Liver (tissue), 9 donors: ENCODE results near the gene CD200R1. TPM values are rescaled to one million over a fixed set of nuclear protein-coding genes. Genes with fewer than 3 reads are reported as not detected.

ENCODE experiments used
- DNase-seq: peaks from one replicate; pipeline ENCODE4 v3.0.0-alpha.2; 2017; ENCODE audit warnings: low spot score
- H3K27ac ChIP-seq, 2 donors: one replicate each; pipeline ENCODE4 v1.7.0; 2013; ENCODE audit warnings: inconsistent platforms in 2 of 2, low read length in 2 of 2, control low read depth in 1 of 2, low read depth in 1 of 2, mild to moderate bottlenecking in 1 of 2
- H3K27me3 ChIP-seq, 4 donors: one replicate each; pipeline versions ENCODE4 v1.6.1 to v1.7.0; 2013; ENCODE audit warnings: low read length in 3 of 4, inconsistent platforms in 1 of 4, mild to moderate bottlenecking in 1 of 4, moderate library complexity in 1 of 4; ENCODE audit not compliant: control insufficient read depth in 4 of 4, insufficient read depth in 4 of 4
- H3K36me3 ChIP-seq, 4 donors: one replicate each; pipeline versions ENCODE4 v1.6.1 to v1.7.0; 2013; ENCODE audit warnings: low read length in 3 of 4, mild to moderate bottlenecking in 3 of 4, low read depth in 1 of 4, moderate library complexity in 1 of 4; ENCODE audit not compliant: control insufficient read depth in 4 of 4, insufficient read depth in 3 of 4
- H3K4me1 ChIP-seq, 4 donors: one replicate each; pipeline versions ENCODE4 v1.6.1 to v1.7.0; 2013; ENCODE audit warnings: low read length in 3 of 4, mild to moderate bottlenecking in 3 of 4, moderate library complexity in 1 of 4; ENCODE audit not compliant: control insufficient read depth in 4 of 4, insufficient read depth in 4 of 4
- H3K4me3 ChIP-seq, 3 donors: one replicate each; pipeline versions ENCODE4 v1.6.1 to v1.7.0; 2013; ENCODE audit warnings: low read length in 3 of 3, control low read depth in 1 of 3, low read depth in 1 of 3, mild to moderate bottlenecking in 1 of 3
- H3K9ac ChIP-seq, 2 donors: one replicate each; pipeline ENCODE4 v1.7.0; 2013; ENCODE audit warnings: low read length in 2 of 2, mild to moderate bottlenecking in 2 of 2, moderate library complexity in 2 of 2, control low read depth in 1 of 2, low read depth in 1 of 2
- H3K9me3 ChIP-seq, 4 donors: one replicate each; pipeline versions ENCODE4 v1.6.1 to v1.7.0; 2013; ENCODE audit warnings: low read length in 3 of 4; ENCODE audit not compliant: control insufficient read depth in 4 of 4
- ATF3 ChIP-seq: IDR thresholded peaks from 2 replicates; pipeline ENCODE4 v1.6.1; 2016; ENCODE audit warnings: antibody characterized with exemption
- EGR1 ChIP-seq, 2 donors: IDR thresholded peaks; 2 replicates each; pipeline ENCODE4 v1.6.1; 2016 to 2018; ENCODE audit warnings: antibody characterized with exemption in 2 of 2, low read depth in 2 of 2
- FOXA1 ChIP-seq: IDR thresholded peaks from 2 replicates; pipeline ENCODE4 v1.6.1; 2016; ENCODE audit warnings: antibody characterized with exemption
- FOXA2 ChIP-seq: IDR thresholded peaks from 2 replicates; pipeline ENCODE4 v1.6.1; 2016; ENCODE audit warnings: antibody characterized with exemption
- GABPA ChIP-seq, 2 donors: IDR thresholded peaks in 1 of 2; conservative IDR thresholded peaks in 1 of 2; 2 replicates each; pipeline ENCODE4 v1.6.1; 2016; ENCODE audit warnings: antibody characterized with exemption in 2 of 2, mild to moderate bottlenecking in 1 of 2, moderate library complexity in 1 of 2
- HNF4A ChIP-seq, 2 donors: conservative IDR thresholded peaks; 2 replicates each; pipeline ENCODE4 v1.6.1; 2016; ENCODE audit warnings: antibody characterized with exemption in 2 of 2, mild to moderate bottlenecking in 2 of 2
- HNF4G ChIP-seq: IDR thresholded peaks from 2 replicates; pipeline ENCODE4 v1.6.1; 2016; ENCODE audit warnings: antibody characterized with exemption
- JUND ChIP-seq, 2 donors: IDR thresholded peaks; 2 replicates each; pipeline ENCODE4 v1.6.1; 2016; ENCODE audit warnings: antibody characterized with exemption in 2 of 2
- NR2F2 ChIP-seq: IDR thresholded peaks from 2 replicates; pipeline ENCODE4 v1.6.1; 2016; ENCODE audit warnings: antibody characterized with exemption
- RXRA ChIP-seq, 2 donors: IDR thresholded peaks; 2 replicates each; pipeline ENCODE4 v1.6.1; 2017 to 2018; ENCODE audit warnings: antibody characterized with exemption in 2 of 2, mild to moderate bottlenecking in 1 of 2
- SP1 ChIP-seq: IDR thresholded peaks from 2 replicates; pipeline ENCODE4 v1.6.1; 2018; ENCODE audit warnings: antibody characterized with exemption, mild to moderate bottlenecking
- TAF1 ChIP-seq: conservative IDR thresholded peaks from 2 replicates; pipeline ENCODE4 v1.6.1; 2016; ENCODE audit warnings: antibody characterized with exemption, mild to moderate bottlenecking
- YY1 ChIP-seq: IDR thresholded peaks from 2 replicates; pipeline ENCODE4 v1.6.1; 2016; ENCODE audit warnings: antibody characterized with exemption, mild to moderate bottlenecking
- ZBTB33 ChIP-seq: IDR thresholded peaks from 2 replicates; pipeline ENCODE4 v1.6.1; 2016; ENCODE audit warnings: antibody characterized with exemption
- WGBS: extraction: QIAGEN DNeasy Blood & Tissue Kit; methylation state at CpG from one replicate; pipeline ENCODE4 v1.1.7; 2013; 5-methylcytosine and 5-hydroxymethylcytosine counted together
- polyA plus RNA-seq, 2 donors: library from polyadenylated mRNA; stranded (reverse) in 1 of 2; unstranded in 1 of 2; fragments of 200-250 nt in 1 of 2; fragments of >200 nt in 1 of 2; fragmentation: Nextera tagmentation in 1 of 2; extraction: Ambion mirVana in 1 of 2; gene quantifications; one replicate each; pipeline versions ENCODE4 v1.2.1 to v1.2.3, GENCODE V29; 2013 to 2015
- total RNA-seq, 2 donors: library from RNA; depleted of rRNA; stranded (reverse); fragments of >200 nt; gene quantifications; one replicate each; pipeline ENCODE4 v1.2.3, GENCODE V29; 2014
- TF ChIP-seq, protein P1 (sequence below): IDR thresholded peaks from 2 replicates; pipeline ENCODE4 v1.6.1; 2016; ENCODE audit warnings: antibody characterized with exemption
- TF ChIP-seq, protein P2 (sequence below): IDR thresholded peaks from 2 replicates; pipeline ENCODE4 v1.6.1; 2016; ENCODE audit warnings: antibody characterized with exemption, mild to moderate bottlenecking
- TF ChIP-seq, protein P3 (sequence below): fragments of 150-350 bp; IDR thresholded peaks from 2 replicates; pipeline ENCODE4 v1.5.1; 2017; ENCODE audit warnings: improper control_type of control experiment, low read depth, low read length; ENCODE audit not compliant: missing input control
- donor health status: healthy.
- donor health status: healthy.
- donor health status: healthy.
- donor health status: healthy.
- donor health status: healthy.

The CD200R1 gene
- total and polyA plus RNA-seq, 4 donors, result 0.40 to 5.4 (median 1.00) TPM

GRCh38 chr3:112982710-112983109, 7.8 kb upstream of the CD200R1 start (continued):
- TF ChIP-seq, protein P1, sequence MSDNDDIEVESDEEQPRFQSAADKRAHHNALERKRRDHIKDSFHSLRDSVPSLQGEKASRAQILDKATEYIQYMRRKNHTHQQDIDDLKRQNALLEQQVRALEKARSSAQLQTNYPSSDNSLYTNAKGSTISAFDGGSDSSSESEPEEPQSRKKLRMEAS, result no peak
- TF ChIP-seq HNF4G, result no peak
- no peak for TF ChIP-seq EGR1 (IDR thresholded peaks at IDR 0.05; ENCODE audit: low read depth in 2 of 2)
- no peak for TF ChIP-seq ZBTB33
- no peak for TF ChIP-seq HNF4A (conservative IDR thresholded peaks at IDR 0.05)
- TF ChIP-seq RXRA (IDR thresholded peaks at IDR 0.05), result no peak

- Histone ChIP-seq H3K9me3 (no peaks in the 10 kb centered on the region), H3K27me3 (peaks cover 0 to under 1% (median 0%) of the 10 kb centered on the region in 4 donors), H3K36me3 (no peaks in the 10 kb centered on the region), H3K4me3 (no peak overlapping the region), H3K9ac (no peak overlapping the region), H3K27ac (no peak overlapping the region), H3K4me1 (no peaks in the 10 kb centered on the region)
- DNase-seq, result no peak
- no peak for TF ChIP-seq HNF4A (conservative IDR thresholded peaks at IDR 0.05)
- no peak for TF ChIP-seq FOXA2
- no peak for TF ChIP-seq ZBTB33
- no peak for TF ChIP-seq JUND (IDR thresholded peaks at IDR 0.05)
- TF ChIP-seq HNF4G, result no peak
- TF ChIP-seq GABPA (IDR thresholded peaks at IDR 0.05 in 1 of 2, conservative IDR thresholded peaks at IDR 0.05 in 1 of 2), result no peak
- no peak for TF ChIP-seq ATF3
- TF ChIP-seq RXRA (IDR thresholded peaks at IDR 0.05), result no peak
- TF ChIP-seq NR2F2, result no peak
- TF ChIP-seq EGR1 (IDR thresholded peaks at IDR 0.05; ENCODE audit: low read depth in 2 of 2), result no peak
- TF ChIP-seq YY1, result no peak
- TF ChIP-seq, protein P2, sequence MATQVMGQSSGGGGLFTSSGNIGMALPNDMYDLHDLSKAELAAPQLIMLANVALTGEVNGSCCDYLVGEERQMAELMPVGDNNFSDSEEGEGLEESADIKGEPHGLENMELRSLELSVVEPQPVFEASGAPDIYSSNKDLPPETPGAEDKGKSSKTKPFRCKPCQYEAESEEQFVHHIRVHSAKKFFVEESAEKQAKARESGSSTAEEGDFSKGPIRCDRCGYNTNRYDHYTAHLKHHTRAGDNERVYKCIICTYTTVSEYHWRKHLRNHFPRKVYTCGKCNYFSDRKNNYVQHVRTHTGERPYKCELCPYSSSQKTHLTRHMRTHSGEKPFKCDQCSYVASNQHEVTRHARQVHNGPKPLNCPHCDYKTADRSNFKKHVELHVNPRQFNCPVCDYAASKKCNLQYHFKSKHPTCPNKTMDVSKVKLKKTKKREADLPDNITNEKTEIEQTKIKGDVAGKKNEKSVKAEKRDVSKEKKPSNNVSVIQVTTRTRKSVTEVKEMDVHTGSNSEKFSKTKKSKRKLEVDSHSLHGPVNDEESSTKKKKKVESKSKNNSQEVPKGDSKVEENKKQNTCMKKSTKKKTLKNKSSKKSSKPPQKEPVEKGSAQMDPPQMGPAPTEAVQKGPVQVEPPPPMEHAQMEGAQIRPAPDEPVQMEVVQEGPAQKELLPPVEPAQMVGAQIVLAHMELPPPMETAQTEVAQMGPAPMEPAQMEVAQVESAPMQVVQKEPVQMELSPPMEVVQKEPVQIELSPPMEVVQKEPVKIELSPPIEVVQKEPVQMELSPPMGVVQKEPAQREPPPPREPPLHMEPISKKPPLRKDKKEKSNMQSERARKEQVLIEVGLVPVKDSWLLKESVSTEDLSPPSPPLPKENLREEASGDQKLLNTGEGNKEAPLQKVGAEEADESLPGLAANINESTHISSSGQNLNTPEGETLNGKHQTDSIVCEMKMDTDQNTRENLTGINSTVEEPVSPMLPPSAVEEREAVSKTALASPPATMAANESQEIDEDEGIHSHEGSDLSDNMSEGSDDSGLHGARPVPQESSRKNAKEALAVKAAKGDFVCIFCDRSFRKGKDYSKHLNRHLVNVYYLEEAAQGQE, result no peak
- TF ChIP-seq, protein P3, sequence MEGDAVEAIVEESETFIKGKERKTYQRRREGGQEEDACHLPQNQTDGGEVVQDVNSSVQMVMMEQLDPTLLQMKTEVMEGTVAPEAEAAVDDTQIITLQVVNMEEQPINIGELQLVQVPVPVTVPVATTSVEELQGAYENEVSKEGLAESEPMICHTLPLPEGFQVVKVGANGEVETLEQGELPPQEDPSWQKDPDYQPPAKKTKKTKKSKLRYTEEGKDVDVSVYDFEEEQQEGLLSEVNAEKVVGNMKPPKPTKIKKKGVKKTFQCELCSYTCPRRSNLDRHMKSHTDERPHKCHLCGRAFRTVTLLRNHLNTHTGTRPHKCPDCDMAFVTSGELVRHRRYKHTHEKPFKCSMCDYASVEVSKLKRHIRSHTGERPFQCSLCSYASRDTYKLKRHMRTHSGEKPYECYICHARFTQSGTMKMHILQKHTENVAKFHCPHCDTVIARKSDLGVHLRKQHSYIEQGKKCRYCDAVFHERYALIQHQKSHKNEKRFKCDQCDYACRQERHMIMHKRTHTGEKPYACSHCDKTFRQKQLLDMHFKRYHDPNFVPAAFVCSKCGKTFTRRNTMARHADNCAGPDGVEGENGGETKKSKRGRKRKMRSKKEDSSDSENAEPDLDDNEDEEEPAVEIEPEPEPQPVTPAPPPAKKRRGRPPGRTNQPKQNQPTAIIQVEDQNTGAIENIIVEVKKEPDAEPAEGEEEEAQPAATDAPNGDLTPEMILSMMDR, result no peak
- no peak for TF ChIP-seq TAF1
- no peak for TF ChIP-seq SP1
- TF ChIP-seq FOXA1, result no peak
- TF ChIP-seq, protein P1, result no peak
- WGBS, result 7% methylated on average over 1 of the region's 1 CpG
These were observed 5.2 kb upstream of the CD200R1 start for GRCh38 chr3:112980080-112980479.
